IPS-18a (cell line): ENCODE data around the gene CCSER2.

Source experiments
- H3K27ac ChIP-seq: one replicate; pipeline ENCODE4 v1.5.1; 2013; ENCODE audit warnings: low read length
- H3K27me3 ChIP-seq: one replicate; pipeline ENCODE4 v1.6.1; 2013; ENCODE audit warnings: mild to moderate bottlenecking, low read length; ENCODE audit not compliant: control insufficient read depth, insufficient read depth
- H3K36me3 ChIP-seq: one replicate; pipeline ENCODE4 v1.6.1; 2013; ENCODE audit warnings: low read depth, low read length; ENCODE audit not compliant: control insufficient read depth
- H3K4me1 ChIP-seq: one replicate; pipeline ENCODE4 v1.6.1; 2013; ENCODE audit warnings: low read depth, low read length; ENCODE audit not compliant: control insufficient read depth
- H3K4me3 ChIP-seq: one replicate; pipeline ENCODE4 v1.5.1; 2013; ENCODE audit warnings: low read length
- H3K9ac ChIP-seq: one replicate; pipeline ENCODE4 v1.6.1; 2013; ENCODE audit warnings: mild to moderate bottlenecking, low read length, moderate library complexity
- H3K9me3 ChIP-seq: one replicate; pipeline ENCODE4 v1.6.1; 2013; ENCODE audit warnings: low read depth, low read length; ENCODE audit not compliant: control insufficient read depth

CCSER2 gene

DNA sequence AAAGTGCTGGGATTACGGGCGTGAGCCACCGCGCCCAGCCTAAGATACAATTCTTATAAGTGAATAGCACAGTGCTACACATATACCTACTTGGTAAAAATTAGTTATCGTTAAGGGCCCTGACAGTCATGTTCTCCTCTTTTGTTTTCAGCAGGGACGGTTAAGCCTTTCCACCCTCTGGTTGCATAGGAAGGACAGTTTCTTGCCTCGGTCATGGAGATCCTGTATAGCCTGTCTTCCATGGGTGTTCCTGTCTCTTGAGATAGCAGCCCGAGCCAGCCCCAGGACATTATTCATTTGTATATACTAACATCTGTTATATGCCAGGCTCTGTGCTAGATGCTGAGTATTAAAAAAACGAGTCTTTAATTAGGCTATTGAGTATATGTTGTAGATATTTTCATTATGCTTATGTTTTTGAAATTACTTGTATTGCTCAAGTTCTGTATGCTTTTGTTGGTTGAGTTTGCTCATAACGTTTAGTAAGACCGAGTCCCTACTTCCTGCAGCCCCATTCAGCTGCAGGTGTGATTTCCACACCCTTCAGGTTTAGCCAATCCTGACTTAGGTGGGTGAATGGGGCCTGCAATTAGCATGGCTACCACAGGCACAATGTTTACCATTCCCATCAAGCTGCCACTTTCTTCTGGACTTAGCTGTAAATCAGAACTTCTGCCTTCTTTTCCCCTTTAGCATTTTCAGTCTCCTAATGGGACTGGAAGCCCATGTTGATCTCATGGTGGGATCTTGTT, 24.8 kb downstream of the CCSER2 start:
- no peak overlapping the region for H3K27ac ChIP-seq
- H3K9ac ChIP-seq: no peak overlapping the region
- no peaks in the 10 kb centered on the region for H3K36me3 ChIP-seq
- no peaks in the 10 kb centered on the region for H3K27me3 ChIP-seq
- H3K9me3 ChIP-seq: no peaks in the 10 kb centered on the region
- peaks cover 14% of the 10 kb centered on the region for H3K4me1 ChIP-seq
- no peak overlapping the region for H3K4me3 ChIP-seq

DNA sequence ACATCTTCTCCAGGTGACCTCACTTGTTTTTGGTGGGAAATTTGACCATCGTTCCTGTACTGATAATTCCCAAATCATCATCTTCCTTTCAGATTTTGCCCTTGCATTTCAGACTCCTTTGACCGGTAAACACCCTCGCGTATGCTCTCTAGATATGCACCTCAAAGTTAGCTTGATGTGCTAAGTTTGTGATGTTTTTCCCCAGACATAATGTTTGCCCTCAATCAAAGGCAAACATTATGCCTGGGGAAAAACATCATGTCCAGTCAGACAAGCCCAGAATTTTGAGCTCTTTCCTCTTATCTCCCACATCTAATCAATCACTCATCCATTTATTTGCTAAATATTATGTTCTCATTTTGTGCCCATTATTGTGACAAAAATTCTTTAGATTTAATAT, 26.2 kb downstream of the CCSER2 start:
- peaks cover 14% of the 10 kb centered on the region for H3K4me1 ChIP-seq
- H3K27me3 ChIP-seq: no peaks in the 10 kb centered on the region
- H3K4me3 ChIP-seq: no peak overlapping the region
- H3K9me3 ChIP-seq: no peaks in the 10 kb centered on the region
- H3K9ac ChIP-seq: no peak overlapping the region
- H3K27ac ChIP-seq: no peak overlapping the region
- no peaks in the 10 kb centered on the region for H3K36me3 ChIP-seq

- Histone ChIP-seq H3K4me1 (peaks cover 14% of the 10 kb centered on the region), H3K9me3 (no peaks in the 10 kb centered on the region)
Observed at GRCh38 chr10:84355106-84355505, 26.7 kb downstream of the CCSER2 start.

DNA sequence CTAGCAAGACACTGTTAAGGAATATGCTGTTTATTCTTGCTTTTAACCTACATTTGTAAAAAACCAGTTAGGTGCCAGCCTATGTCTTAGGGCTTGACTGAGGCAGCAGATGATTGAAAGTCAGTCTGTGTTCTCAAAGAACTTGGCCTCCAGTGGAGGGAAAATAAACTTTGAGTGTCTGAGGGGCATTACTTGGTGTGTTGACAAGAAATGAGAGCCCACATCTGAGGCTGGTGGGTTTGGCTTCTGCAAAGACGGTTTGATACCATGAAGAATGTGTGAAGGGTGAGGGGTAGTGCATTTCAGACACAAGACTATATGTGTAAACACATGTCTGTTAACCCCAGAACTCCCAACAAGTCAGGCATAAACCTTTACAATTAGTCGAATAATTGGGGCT, 28.5 kb downstream of the CCSER2 start:
- no peak overlapping the region for H3K27ac ChIP-seq

More at GRCh38 chr10:84355106-84355505, 26.7 kb downstream of the CCSER2 start:
- Histone ChIP-seq H3K27ac (no peak overlapping the region), H3K27me3 (no peaks in the 10 kb centered on the region), H3K9ac (no peak overlapping the region), H3K36me3 (no peaks in the 10 kb centered on the region), H3K4me3 (no peak overlapping the region)

GRCh38 chr10:84358743-84359142, 30.4 kb downstream of the CCSER2 start:
- no peaks in the 10 kb centered on the region for H3K36me3 ChIP-seq
- no peak overlapping the region for H3K9ac ChIP-seq
- no peak overlapping the region for H3K27ac ChIP-seq
- no peaks in the 10 kb centered on the region for H3K27me3 ChIP-seq
- H3K9me3 ChIP-seq: no peaks in the 10 kb centered on the region
- H3K4me1 ChIP-seq: peaks cover 11% of the 10 kb centered on the region
- no peak overlapping the region for H3K4me3 ChIP-seq

More for the DNA sequence above, 28.5 kb downstream of the CCSER2 start:
- H3K9ac ChIP-seq: no peak overlapping the region
- H3K4me3 ChIP-seq: no peak overlapping the region
- H3K4me1 ChIP-seq: peaks cover 16% of the 10 kb centered on the region
- H3K36me3 ChIP-seq: no peaks in the 10 kb centered on the region
- no peaks in the 10 kb centered on the region for H3K9me3 ChIP-seq
- H3K27me3 ChIP-seq: no peaks in the 10 kb centered on the region

GRCh38 chr10:84360637-84361365, 32.4 kb downstream of the CCSER2 start:
- Histone ChIP-seq H3K9me3 (no peaks in the 10 kb centered on the region), H3K4me1 (peaks cover 3% of the 10 kb centered on the region), H3K9ac (no peak overlapping the region), H3K4me3 (no peak overlapping the region), H3K27ac (no peak overlapping the region), H3K36me3 (no peaks in the 10 kb centered on the region), H3K27me3 (no peaks in the 10 kb centered on the region)

GRCh38 chr10:84365335-84365881, 37.0 kb downstream of the CCSER2 start:
- no peak overlapping the region for H3K27ac ChIP-seq
- H3K4me3 ChIP-seq: no peak overlapping the region
- no peaks in the 10 kb centered on the region for H3K36me3 ChIP-seq
- no peaks in the 10 kb centered on the region for H3K9me3 ChIP-seq
- H3K4me1 ChIP-seq: peaks cover 3% of the 10 kb centered on the region
- H3K27me3 ChIP-seq: no peaks in the 10 kb centered on the region
- no peak overlapping the region for H3K9ac ChIP-seq

DNA sequence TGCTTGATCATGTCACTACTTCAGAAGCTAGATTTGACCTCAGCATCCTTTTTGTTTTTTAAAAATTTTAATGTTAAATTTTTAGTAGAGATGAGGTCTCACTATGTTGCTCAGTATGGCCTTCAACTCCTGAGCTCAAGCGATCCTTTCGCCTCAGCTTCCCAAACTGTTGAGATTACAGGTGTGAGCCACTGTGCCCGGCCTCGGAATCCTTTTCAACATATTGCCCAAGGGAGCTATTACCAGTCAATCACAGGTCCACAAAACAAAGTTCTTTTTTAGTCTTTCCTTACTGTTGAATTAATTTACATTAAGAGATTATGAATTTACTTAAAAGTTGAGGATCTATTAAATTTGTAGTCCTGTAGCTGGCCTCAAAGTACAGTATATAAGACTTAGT, 37.7 kb downstream of the CCSER2 start:
- no peak overlapping the region for H3K9ac ChIP-seq
- no peaks in the 10 kb centered on the region for H3K36me3 ChIP-seq
- no peaks in the 10 kb centered on the region for H3K27me3 ChIP-seq
- no peak overlapping the region for H3K27ac ChIP-seq
- no peak overlapping the region for H3K4me3 ChIP-seq
- H3K9me3 ChIP-seq: no peaks in the 10 kb centered on the region
- no peaks in the 10 kb centered on the region for H3K4me1 ChIP-seq

DNA sequence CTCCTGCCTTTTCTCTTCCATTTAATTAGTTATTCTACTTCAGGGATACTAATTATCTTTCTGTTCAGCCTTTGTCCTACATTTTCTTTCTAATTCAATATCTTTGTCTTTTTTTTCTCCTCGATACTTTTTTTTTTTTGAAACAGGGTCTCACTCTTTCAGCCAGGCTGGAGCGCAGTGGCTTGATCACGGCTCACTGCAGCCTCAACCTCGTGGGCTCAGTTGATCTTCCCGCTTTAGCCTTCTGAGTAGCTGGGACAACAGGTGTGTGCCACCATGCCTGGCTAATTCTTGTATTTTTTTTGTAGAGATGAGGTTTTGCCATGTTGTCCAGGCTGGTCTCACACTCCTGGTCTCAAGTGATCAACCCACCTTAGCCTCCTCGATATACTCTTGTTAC, 38.9 kb downstream of the CCSER2 start:
- H3K4me3 ChIP-seq: no peak overlapping the region
- no peak overlapping the region for H3K27ac ChIP-seq

GRCh38 chr10:84368828-84369227, 40.4 kb downstream of the CCSER2 start:
- no peak overlapping the region for H3K4me3 ChIP-seq
- H3K27me3 ChIP-seq: no peaks in the 10 kb centered on the region
- peaks cover 14% of the 10 kb centered on the region for H3K36me3 ChIP-seq
- no peaks in the 10 kb centered on the region for H3K9me3 ChIP-seq
- H3K27ac ChIP-seq: no peak overlapping the region
- H3K9ac ChIP-seq: no peak overlapping the region
- H3K4me1 ChIP-seq: no peaks in the 10 kb centered on the region

More for the DNA sequence above, 38.9 kb downstream of the CCSER2 start:
- Histone ChIP-seq H3K4me1 (no peaks in the 10 kb centered on the region), H3K36me3 (peaks cover 11% of the 10 kb centered on the region), H3K9ac (no peak overlapping the region), H3K27me3 (no peaks in the 10 kb centered on the region), H3K9me3 (no peaks in the 10 kb centered on the region)

DNA sequence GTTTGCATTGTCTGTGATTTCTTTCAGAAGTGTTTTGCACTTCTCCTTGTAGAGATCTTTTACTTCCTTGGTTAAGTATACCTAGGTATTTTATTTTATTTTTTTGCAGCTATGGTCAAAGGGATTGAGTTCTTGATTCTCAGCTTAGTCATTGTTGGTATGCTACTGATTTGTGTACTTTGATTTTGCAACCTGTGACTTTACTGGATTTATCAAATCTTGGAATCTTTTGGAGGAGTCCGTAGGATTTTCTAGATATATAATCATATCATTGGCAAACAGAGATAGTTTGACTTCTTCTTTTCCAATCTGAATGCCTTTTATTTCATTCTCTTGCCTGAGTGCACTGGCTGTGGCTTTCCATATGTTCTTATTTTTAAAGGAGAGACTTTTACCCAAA, 41.9 kb downstream of the CCSER2 start:
- Histone ChIP-seq H3K9ac (no peak overlapping the region), H3K36me3 (peaks cover 14% of the 10 kb centered on the region), H3K4me1 (no peaks in the 10 kb centered on the region), H3K9me3 (no peaks in the 10 kb centered on the region), H3K27me3 (no peaks in the 10 kb centered on the region), H3K27ac (no peak overlapping the region), H3K4me3 (no peak overlapping the region)
